PC-3 (cell line): Measurements from ENCODE around the gene USH2A.

Experiments used
- EZH2 ChIP-seq: fragments of 300-600 bp; sonication (generic); IDR thresholded peaks from one replicate; pipeline ENCODE4 v1.6.1; 2017; ENCODE audit warnings: antibody characterized with exemption, mild to moderate bottlenecking, low read length; ENCODE audit not compliant: unreplicated experiment
- TF ChIP-seq, protein P1 (sequence below): fragments of 300-600 bp; sonication (generic); conservative IDR thresholded peaks from 2 replicates; pipeline ENCODE4 v1.5.1; 2017; ENCODE audit warnings: antibody characterized with exemption, low read depth, mild to moderate bottlenecking, low read length

DNA sequence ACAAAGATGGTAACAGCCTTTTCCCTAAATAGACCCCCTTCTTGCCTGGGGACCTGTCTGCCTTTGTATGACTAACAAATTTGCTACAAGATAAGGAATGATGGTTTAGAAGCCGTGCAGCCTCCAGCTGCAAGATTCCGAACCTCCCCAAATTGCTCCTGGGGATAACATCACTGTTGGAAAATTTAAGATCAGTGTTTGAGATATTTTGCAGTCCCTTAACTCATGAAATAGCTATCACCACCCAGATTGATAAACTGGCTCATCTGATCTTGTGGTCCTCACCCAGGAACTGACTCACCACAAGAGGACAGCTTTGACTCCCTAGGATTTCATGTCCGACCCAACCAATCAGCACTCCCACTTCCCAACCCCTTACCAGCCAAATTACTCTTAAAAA lies 254.7 kb downstream of the USH2A start:
- TF ChIP-seq, protein P1, sequence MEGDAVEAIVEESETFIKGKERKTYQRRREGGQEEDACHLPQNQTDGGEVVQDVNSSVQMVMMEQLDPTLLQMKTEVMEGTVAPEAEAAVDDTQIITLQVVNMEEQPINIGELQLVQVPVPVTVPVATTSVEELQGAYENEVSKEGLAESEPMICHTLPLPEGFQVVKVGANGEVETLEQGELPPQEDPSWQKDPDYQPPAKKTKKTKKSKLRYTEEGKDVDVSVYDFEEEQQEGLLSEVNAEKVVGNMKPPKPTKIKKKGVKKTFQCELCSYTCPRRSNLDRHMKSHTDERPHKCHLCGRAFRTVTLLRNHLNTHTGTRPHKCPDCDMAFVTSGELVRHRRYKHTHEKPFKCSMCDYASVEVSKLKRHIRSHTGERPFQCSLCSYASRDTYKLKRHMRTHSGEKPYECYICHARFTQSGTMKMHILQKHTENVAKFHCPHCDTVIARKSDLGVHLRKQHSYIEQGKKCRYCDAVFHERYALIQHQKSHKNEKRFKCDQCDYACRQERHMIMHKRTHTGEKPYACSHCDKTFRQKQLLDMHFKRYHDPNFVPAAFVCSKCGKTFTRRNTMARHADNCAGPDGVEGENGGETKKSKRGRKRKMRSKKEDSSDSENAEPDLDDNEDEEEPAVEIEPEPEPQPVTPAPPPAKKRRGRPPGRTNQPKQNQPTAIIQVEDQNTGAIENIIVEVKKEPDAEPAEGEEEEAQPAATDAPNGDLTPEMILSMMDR: no peak
- no peak for TF ChIP-seq EZH2
